ENCODE results near the gene CES5A. TPM values are rescaled to one million over a fixed set of nuclear protein-coding genes. Genes with fewer than 3 reads are reported as not detected.
A peak's percentile ranks its signal among the peaks of the same experiment; 100 is the strongest.
"Not testable (repeated sequence)": the region's sequence is repeated elsewhere in the genome, so short reads cannot be mapped to it uniquely, and the experiment has no call there.

Gene CES5A
- under 1 TPM in 3 of 4 donors, not detected in 1; 0.03 to 0.37 (median 0.21) TPM for polyA plus RNA-seq (ENCODE audit: insufficient read length in 4 of 4)

- DNase-seq (ENCODE audit: low read depth in 4 of 4, low spot score in 3 of 4), result no peak
Observed at GRCh38 chr16:55875273-55875672, at the start of gene CES5A. Gene CES5A, minus strand, starts transcription at chr16:55875373. Its CDS starts 152 bp downstream, at chr16:55875221.

GRCh38 chr16:55922662-55923061 is 47.5 kb upstream of the CES5A start:
- DNase-seq (ENCODE audit: low read depth in 4 of 4, low spot score in 3 of 4), result no peak

- no peak for DNase-seq (ENCODE audit: low read depth in 4 of 4, low spot score in 3 of 4)
Observed at GRCh38 chr16:55917373-55918160, 42.4 kb upstream of the CES5A start.

- DNase-seq (ENCODE audit: low read depth in 4 of 4, low spot score in 3 of 4), result peak in 3 of 4 donors; percentile 1 to 14 (median 7)
Observed at GRCh38 chr16:55915096-55915827, 40.1 kb upstream of the CES5A start.

GRCh38 chr16:55914383-55914782 is 39.2 kb upstream of the CES5A start:
- DNase-seq (ENCODE audit: low read depth in 4 of 4, low spot score in 3 of 4), result no peak

- DNase-seq (ENCODE audit: low read depth in 4 of 4, low spot score in 3 of 4), result no peak
Observed at GRCh38 chr16:55913716-55914115, 38.5 kb upstream of the CES5A start.

- DNase-seq (ENCODE audit: low read depth in 4 of 4, low spot score in 3 of 4), result not testable (repeated sequence)
Observed at GRCh38 chr16:55913121-55913520, 37.9 kb upstream of the CES5A start.

- DNase-seq (ENCODE audit: low read depth in 4 of 4, low spot score in 3 of 4), result no peak
Observed at GRCh38 chr16:55912022-55912421, 36.8 kb upstream of the CES5A start.

GRCh38 chr16:55911616-55912015 is 36.4 kb upstream of the CES5A start:
- DNase-seq (ENCODE audit: low read depth in 4 of 4, low spot score in 3 of 4), result no peak

- no peak for DNase-seq (ENCODE audit: low read depth in 4 of 4, low spot score in 3 of 4)
Observed at GRCh38 chr16:55909876-55910275, 34.7 kb upstream of the CES5A start.

- no peak for DNase-seq (ENCODE audit: low read depth in 4 of 4, low spot score in 3 of 4)
Observed at GRCh38 chr16:55908641-55909040, 33.5 kb upstream of the CES5A start.

- no peak for DNase-seq (ENCODE audit: low read depth in 4 of 4, low spot score in 3 of 4)
Observed at GRCh38 chr16:55907661-55908060, 32.5 kb upstream of the CES5A start.

- DNase-seq (ENCODE audit: low read depth in 4 of 4, low spot score in 3 of 4), result no peak
Observed at GRCh38 chr16:55906123-55906522, 30.9 kb upstream of the CES5A start.

GRCh38 chr16:55905651-55906050 is 30.5 kb upstream of the CES5A start:
- no peak for DNase-seq (ENCODE audit: low read depth in 4 of 4, low spot score in 3 of 4)

- no peak for DNase-seq (ENCODE audit: low read depth in 4 of 4, low spot score in 3 of 4)
Observed at GRCh38 chr16:55901566-55902217, 26.5 kb upstream of the CES5A start.

- DNase-seq (ENCODE audit: low read depth in 4 of 4, low spot score in 3 of 4), result no peak
Observed at GRCh38 chr16:55900616-55901393, 25.6 kb upstream of the CES5A start.

GRCh38 chr16:55899857-55900256 is 24.7 kb upstream of the CES5A start:
- DNase-seq (ENCODE audit: low read depth in 4 of 4, low spot score in 3 of 4), result no peak

- no peak for DNase-seq (ENCODE audit: low read depth in 4 of 4, low spot score in 3 of 4)
Observed at GRCh38 chr16:55898592-55898991, 23.4 kb upstream of the CES5A start.

GRCh38 chr16:55892821-55893220 is 17.6 kb upstream of the CES5A start:
- DNase-seq (ENCODE audit: low read depth in 4 of 4, low spot score in 3 of 4), result no peak

- no peak for DNase-seq (ENCODE audit: low read depth in 4 of 4, low spot score in 3 of 4)
Observed at GRCh38 chr16:55889518-55889917, 14.3 kb upstream of the CES5A start.

- no peak for DNase-seq (ENCODE audit: low read depth in 4 of 4, low spot score in 3 of 4)
Observed at GRCh38 chr16:55888546-55888945, 13.4 kb upstream of the CES5A start.

Measured in right renal pelvis (tissue), 4 donors.